GM11168 (cell line): ENCODE measurements around the gene MPST.

Source experiments
- in situ Hi-C: fragments of 300-500 bp; cut with MboI; formaldehyde crosslinking; loops from one replicate; pipeline ENCODE4 v1.12.0; 2022; ENCODE audit warnings: low sequenced_read_pairs; ENCODE audit not compliant: unreplicated experiment

Gene MPST

DNA sequence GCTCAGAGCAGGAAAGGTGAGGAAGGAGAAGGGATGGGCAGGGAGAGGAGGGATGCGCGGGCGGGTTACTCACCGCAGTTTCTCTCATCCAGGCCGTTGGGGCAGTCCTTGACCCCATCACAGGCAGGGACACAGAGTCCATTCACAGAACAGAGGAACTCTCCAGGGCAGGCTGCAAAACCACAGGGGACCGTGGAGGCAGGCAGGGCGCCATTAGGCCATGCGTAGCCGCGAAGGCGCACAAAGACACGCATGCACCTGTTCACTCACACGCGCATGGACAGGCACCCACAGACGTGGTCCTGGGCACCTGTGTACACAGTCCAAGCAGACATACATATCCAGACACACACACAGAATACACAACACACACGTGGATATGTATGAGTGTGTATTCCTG lies 55.0 kb downstream of the MPST start:
- in situ Hi-C loops: no loop called here

DNA sequence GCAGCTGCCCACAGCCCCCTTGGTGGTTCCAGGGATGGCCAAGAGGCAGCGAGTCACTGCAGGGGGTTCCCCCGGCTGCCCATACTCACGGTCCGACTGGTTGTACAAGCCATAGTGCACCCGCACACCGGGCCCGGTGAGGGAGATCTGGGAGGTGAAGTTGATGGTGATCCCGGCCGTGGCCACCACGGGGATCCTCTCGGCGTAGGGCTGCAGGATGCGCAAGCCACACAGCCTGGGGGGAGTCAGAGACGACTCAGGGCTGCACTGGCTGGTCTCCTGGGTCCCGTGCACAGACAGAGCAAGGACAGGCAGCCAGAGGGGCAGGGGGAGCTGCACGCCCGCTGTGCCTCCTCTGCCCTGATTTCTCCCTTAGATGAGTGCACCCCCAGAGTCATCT lies 55.5 kb downstream of the MPST start:
- in situ Hi-C loops: no loop called here

- in situ Hi-C loops: no loop called here
These were observed 56.4 kb downstream of the MPST start for GRCh38 chr22:37075822-37076433.

DNA sequence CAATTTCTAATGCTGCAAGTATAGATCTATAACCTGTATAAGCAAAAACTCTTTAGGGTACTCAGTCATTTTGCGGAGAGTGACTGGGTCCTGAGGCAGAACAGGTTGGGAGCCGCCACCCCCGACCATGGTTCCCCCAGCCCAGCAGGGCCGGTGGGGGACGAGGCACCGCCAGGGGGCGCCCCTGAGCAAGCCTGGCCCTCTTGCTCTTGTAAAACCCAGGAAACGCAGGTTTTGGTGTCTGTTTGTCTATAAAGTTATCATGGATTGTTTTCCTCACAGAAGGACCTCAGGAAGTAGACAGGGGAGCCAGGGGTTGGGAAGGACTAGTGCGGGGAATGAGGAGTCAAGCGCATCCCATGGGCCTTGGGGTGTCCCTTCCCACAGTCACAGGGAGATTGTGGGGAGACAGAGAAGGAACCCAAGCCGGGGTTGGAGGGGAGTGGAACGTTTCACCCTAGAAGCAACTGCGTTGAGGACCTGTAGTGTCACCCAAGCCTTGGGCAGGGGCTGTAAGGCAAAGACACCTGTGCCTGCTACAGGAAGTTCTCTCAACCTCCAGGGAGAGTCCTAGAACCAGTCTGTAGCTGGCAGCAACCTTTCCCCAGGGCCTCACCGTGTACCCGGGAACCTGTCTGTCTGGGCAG lies 58.4 kb downstream of the MPST start:
- in situ Hi-C loops: no loop called here

- in situ Hi-C loops: no loop called here
These were observed 59.6 kb downstream of the MPST start for GRCh38 chr22:37079158-37079557.
